ENCODE results near the gene AFM. TPM values are rescaled to one million over a fixed set of nuclear protein-coding genes. Genes with fewer than 3 reads are reported as not detected.

Gene AFM
- total and polyA plus RNA-seq, 2 experiments from 2014 or later: 52.7 to 78.4 TPM

Small RNAs within 50 kb of the gene (small RNA-seq; reads per million reads assigned to genes)
- not detected for gene AC074250.1

Other genes starting within 250 kb of the AFM start
- 55.1 and 55.8 TPM in 2 replicates for gene ANKRD17, start 222.9 kb upstream of the AFM start, total RNA-seq
- gene ANKRD17, start 222.9 kb upstream of the AFM start, polyA plus RNA-seq: 31.8 and 38.6 TPM in 2 replicates
- gene ALB, start 77.5 kb upstream of the AFM start, total RNA-seq: 25,578 and 26,686 TPM in 2 replicates
- gene ALB, start 77.5 kb upstream of the AFM start, polyA plus RNA-seq: 7,370 and 11,384 TPM in 2 replicates
- gene AFP, start 45.5 kb upstream of the AFM start, total RNA-seq: 23,697 and 25,243 TPM in 2 replicates
- gene AFP, start 45.5 kb upstream of the AFM start, polyA plus RNA-seq: 11,518 and 15,250 TPM in 2 replicates
- 6.0 and 6.5 TPM in 2 replicates for gene RASSF6, start 138.7 kb downstream of the AFM start, total RNA-seq
- 2.1 and 3.0 TPM in 2 replicates for gene RASSF6, start 138.7 kb downstream of the AFM start, polyA plus RNA-seq